Breast epithelium (tissue), 3 donors: ENCODE results near the gene PIP4K2C.

Source experiments
- CTCF ChIP-seq, 3 donors: fragments of 450-650 bp; IDR thresholded peaks; one replicate each; pipeline ENCODE4 v1.5.1; 2016 to 2017; ENCODE audit warnings: antibody characterized with exemption in 3 of 3, mild to moderate bottlenecking in 3 of 3, moderate library complexity in 3 of 3
- POLR2A ChIP-seq: fragments of 450-650 bp; IDR thresholded peaks from one replicate; pipeline ENCODE4 v1.6.1; 2016; ENCODE audit warnings: antibody characterized with exemption, mild to moderate bottlenecking, moderate library complexity

GRCh38 chr12:57554897-57555296, 36.1 kb upstream of the PIP4K2C start:
- TF ChIP-seq CTCF (IDR thresholded peaks at IDR 0.05) (no peak), POLR2A (no peak)
